Measurements from ENCODE around the gene PDE3A.
"Not testable (repeated sequence)": the region's sequence is repeated elsewhere in the genome, so short reads cannot be mapped to it uniquely, and the experiment has no call there.

The PDE3A gene

GRCh38 chr12:20368114-20368650 is at the start of gene PDE3A:
PDE3A (plus strand) TSS chr12:20368537; CDS start chr12:20369285, 748 bp downstream.
- no peak for DNase-seq

GRCh38 chr12:20319366-20319765 is 49.0 kb upstream of the PDE3A start:
- DNase-seq = no peak

- DNase-seq = no peak
These were observed 47.8 kb upstream of the PDE3A start for GRCh38 chr12:20320552-20320951.

GRCh38 chr12:20330826-20331505 is 37.4 kb upstream of the PDE3A start:
- DNase-seq = not testable (repeated sequence)

- DNase-seq = no peak
These were observed 29.3 kb upstream of the PDE3A start for GRCh38 chr12:20339060-20339459.

GRCh38 chr12:20342111-20342510 is 26.2 kb upstream of the PDE3A start:
- DNase-seq = no peak

GRCh38 chr12:20345866-20346265 is 22.5 kb upstream of the PDE3A start:
- no peak for DNase-seq

- no peak for DNase-seq
These were observed 18.3 kb upstream of the PDE3A start for GRCh38 chr12:20350026-20350425.

GRCh38 chr12:20350495-20350894 is 17.8 kb upstream of the PDE3A start:
- DNase-seq = no peak

- DNase-seq = no peak
These were observed 16.9 kb upstream of the PDE3A start for GRCh38 chr12:20351406-20351805.

GRCh38 chr12:20356048-20356447 is 12.3 kb upstream of the PDE3A start:
- DNase-seq = no peak

- DNase-seq = no peak
These were observed 7.9 kb upstream of the PDE3A start for GRCh38 chr12:20360407-20360806.

- DNase-seq = no peak
These were observed 6.9 kb upstream of the PDE3A start for GRCh38 chr12:20361416-20361815.

- DNase-seq = no peak
These were observed 3.8 kb upstream of the PDE3A start for GRCh38 chr12:20364501-20364900.

GRCh38 chr12:20366776-20367409 is 1.4 kb upstream of the PDE3A start:
- no peak for DNase-seq

GRCh38 chr12:20367583-20368113 is 689 bp upstream of the PDE3A start:
- DNase-seq = no peak

GRCh38 chr12:20368651-20369304 is 441 bp downstream of the PDE3A start:
- no peak for DNase-seq

GRCh38 chr12:20369305-20370013 is 1.1 kb downstream of the PDE3A start:
- peak; percentile 57 for DNase-seq

- no peak for DNase-seq
These were observed 1.7 kb downstream of the PDE3A start for GRCh38 chr12:20370014-20370386.

- no peak for DNase-seq
These were observed 2.7 kb downstream of the PDE3A start for GRCh38 chr12:20370866-20371519.

GRCh38 chr12:20372326-20373096 is 4.2 kb downstream of the PDE3A start:
- no peak for DNase-seq

- no peak for DNase-seq
These were observed 6.5 kb downstream of the PDE3A start for GRCh38 chr12:20374795-20375194.
